Measurements from ENCODE around the gene SH3PXD2A. TPM values are rescaled to one million over a fixed set of nuclear protein-coding genes. Genes with fewer than 3 reads are reported as not detected.

Gene SH3PXD2A
- total RNA-seq, 2 experiments from 2014 or later: 6.5 to 7.4 TPM

GRCh38 chr10:103564776-103565520, 290.4 kb downstream of the SH3PXD2A start:
- peak; percentile 92 for TF ChIP-seq CTCF (IDR thresholded peaks at IDR 0.05)
- DNase-seq (peak; percentile 74), ATAC-seq (peak; percentile 85)
- H3K27ac Mint-ChIP-seq: no peak overlapping the region
- H3K4me3 Mint-ChIP-seq: no peak overlapping the region
- peaks cover 2% of the 10 kb centered on the region for H3K27me3 Mint-ChIP-seq
- POLR2A ChIA-PET: interaction anchor here (1.8 kb wide), 1 partner anchor 12 kb away, joined by 4 read pairs; no protein-coding TSS in a partner anchor
- no peaks in the 10 kb centered on the region for H3K9me3 Mint-ChIP-seq
- H3K36me3 Mint-ChIP-seq (ENCODE audit: low read depth): no peaks in the 10 kb centered on the region
- CTCF ChIA-PET: interaction anchor here (0.6 to 3.7 kb wide), 38 partner anchors 10 to 231 kb away, joined by 3 to 32 read pairs (median 4); partner anchors contain the start of gene NEURL1
- intact Hi-C loops (cut with micrococcal nuclease): no loop called here
- no peaks in the 10 kb centered on the region for H3K4me1 Mint-ChIP-seq (ENCODE audit: low read depth)

- peaks cover 9% of the 10 kb centered on the region for H3K27me3 Mint-ChIP-seq
- ATAC-seq (no peak), DNase-seq (no peak)
- no peak overlapping the region for H3K27ac Mint-ChIP-seq
- CTCF ChIA-PET: interaction anchor here (0.5 to 3.7 kb wide), 34 partner anchors 9 to 230 kb away, joined by 3 to 32 read pairs (median 5); partner anchors contain the start of gene NEURL1
- H3K36me3 Mint-ChIP-seq (ENCODE audit: low read depth): no peaks in the 10 kb centered on the region
- no peaks in the 10 kb centered on the region for H3K4me1 Mint-ChIP-seq (ENCODE audit: low read depth)
- TF ChIP-seq CTCF (IDR thresholded peaks at IDR 0.05): no peak
- no peaks in the 10 kb centered on the region for H3K9me3 Mint-ChIP-seq
- no peak overlapping the region for H3K4me3 Mint-ChIP-seq
- intact Hi-C loops (cut with micrococcal nuclease): no loop called here
- POLR2A ChIA-PET: interaction anchor here (1.8 kb wide), 1 partner anchor 11 kb away, joined by 4 read pairs; no protein-coding TSS in a partner anchor
These were observed 291.3 kb downstream of the SH3PXD2A start for GRCh38 chr10:103564116-103564501.

GRCh38 chr10:103563231-103564115, 291.9 kb downstream of the SH3PXD2A start:
- intact Hi-C loops (cut with micrococcal nuclease): no loop called here
- Mint-ChIP-seq H3K36me3 (ENCODE audit: low read depth) (no peaks in the 10 kb centered on the region), H3K4me1 (ENCODE audit: low read depth) (peaks cover 3% of the 10 kb centered on the region), H3K27ac (no peak overlapping the region), H3K9me3 (no peaks in the 10 kb centered on the region), H3K27me3 (peaks cover 12% of the 10 kb centered on the region), H3K4me3 (no peak overlapping the region)
- DNase-seq: no peak
- ATAC-seq: no peak
- ChIA-PET POLR2A (interaction anchor here (1.8 kb wide), 1 partner anchor 11 kb away, joined by 4 read pairs; no protein-coding TSS in a partner anchor), CTCF (interaction anchor here (0.5 to 3.7 kb wide), 23 partner anchors 8 to 230 kb away, joined by 3 to 32 read pairs (median 7); partner anchors contain the start of gene NEURL1)
- TF ChIP-seq CTCF (IDR thresholded peaks at IDR 0.05): no peak

GRCh38 chr10:103562383-103562782, 293.0 kb downstream of the SH3PXD2A start:
- Mint-ChIP-seq H3K4me3 (no peak overlapping the region), H3K36me3 (ENCODE audit: low read depth) (no peaks in the 10 kb centered on the region), H3K27ac (no peak overlapping the region), H3K27me3 (peaks cover 16% of the 10 kb centered on the region), H3K4me1 (ENCODE audit: low read depth) (peaks cover 3% of the 10 kb centered on the region), H3K9me3 (no peaks in the 10 kb centered on the region)
- intact Hi-C loops (cut with micrococcal nuclease): no loop called here
- CTCF ChIA-PET: no interaction called here
- TF ChIP-seq CTCF (IDR thresholded peaks at IDR 0.05): no peak
- POLR2A ChIA-PET: no interaction called here
- DNase-seq: no peak
- ATAC-seq: no peak

All from activated CD8-positive, alpha-beta T cell treated with anti-CD3 and anti-CD28 coated beads for 36 hours (primary cell).